Liver (tissue), 9 donors: Measurements from ENCODE around the gene MANBA. TPM values are rescaled to one million over a fixed set of nuclear protein-coding genes. Genes with fewer than 3 reads are reported as not detected.

ENCODE experiments used
- DNase-seq: peaks from one replicate; pipeline ENCODE4 v3.0.0-alpha.2; 2017; ENCODE audit warnings: low spot score
- H3K27ac ChIP-seq, 2 donors: one replicate each; pipeline ENCODE4 v1.7.0; 2013; ENCODE audit warnings: inconsistent platforms in 2 of 2, low read length in 2 of 2, control low read depth in 1 of 2, low read depth in 1 of 2, mild to moderate bottlenecking in 1 of 2
- H3K27me3 ChIP-seq, 4 donors: one replicate each; pipeline versions ENCODE4 v1.6.1 to v1.7.0; 2013; ENCODE audit warnings: low read length in 3 of 4, inconsistent platforms in 1 of 4, mild to moderate bottlenecking in 1 of 4, moderate library complexity in 1 of 4; ENCODE audit not compliant: control insufficient read depth in 4 of 4, insufficient read depth in 4 of 4
- H3K36me3 ChIP-seq, 4 donors: one replicate each; pipeline versions ENCODE4 v1.6.1 to v1.7.0; 2013; ENCODE audit warnings: low read length in 3 of 4, mild to moderate bottlenecking in 3 of 4, low read depth in 1 of 4, moderate library complexity in 1 of 4; ENCODE audit not compliant: control insufficient read depth in 4 of 4, insufficient read depth in 3 of 4
- H3K4me1 ChIP-seq, 4 donors: one replicate each; pipeline versions ENCODE4 v1.6.1 to v1.7.0; 2013; ENCODE audit warnings: low read length in 3 of 4, mild to moderate bottlenecking in 3 of 4, moderate library complexity in 1 of 4; ENCODE audit not compliant: control insufficient read depth in 4 of 4, insufficient read depth in 4 of 4
- H3K4me3 ChIP-seq, 3 donors: one replicate each; pipeline versions ENCODE4 v1.6.1 to v1.7.0; 2013; ENCODE audit warnings: low read length in 3 of 3, control low read depth in 1 of 3, low read depth in 1 of 3, mild to moderate bottlenecking in 1 of 3
- H3K9ac ChIP-seq, 2 donors: one replicate each; pipeline ENCODE4 v1.7.0; 2013; ENCODE audit warnings: low read length in 2 of 2, mild to moderate bottlenecking in 2 of 2, moderate library complexity in 2 of 2, control low read depth in 1 of 2, low read depth in 1 of 2
- H3K9me3 ChIP-seq, 4 donors: one replicate each; pipeline versions ENCODE4 v1.6.1 to v1.7.0; 2013; ENCODE audit warnings: low read length in 3 of 4; ENCODE audit not compliant: control insufficient read depth in 4 of 4
- ATF3 ChIP-seq: IDR thresholded peaks from 2 replicates; pipeline ENCODE4 v1.6.1; 2016; ENCODE audit warnings: antibody characterized with exemption
- CTCF ChIP-seq: fragments of 150-350 bp; IDR thresholded peaks from 2 replicates; pipeline ENCODE4 v1.5.1; 2017; ENCODE audit warnings: improper control_type of control experiment, low read depth, low read length; ENCODE audit not compliant: missing input control
- EGR1 ChIP-seq, 2 donors: IDR thresholded peaks; 2 replicates each; pipeline ENCODE4 v1.6.1; 2016 to 2018; ENCODE audit warnings: antibody characterized with exemption in 2 of 2, low read depth in 2 of 2
- FOXA1 ChIP-seq: IDR thresholded peaks from 2 replicates; pipeline ENCODE4 v1.6.1; 2016; ENCODE audit warnings: antibody characterized with exemption
- FOXA2 ChIP-seq: IDR thresholded peaks from 2 replicates; pipeline ENCODE4 v1.6.1; 2016; ENCODE audit warnings: antibody characterized with exemption
- GABPA ChIP-seq, 2 donors: IDR thresholded peaks in 1 of 2; conservative IDR thresholded peaks in 1 of 2; 2 replicates each; pipeline ENCODE4 v1.6.1; 2016; ENCODE audit warnings: antibody characterized with exemption in 2 of 2, mild to moderate bottlenecking in 1 of 2, moderate library complexity in 1 of 2
- HNF4A ChIP-seq, 2 donors: conservative IDR thresholded peaks; 2 replicates each; pipeline ENCODE4 v1.6.1; 2016; ENCODE audit warnings: antibody characterized with exemption in 2 of 2, mild to moderate bottlenecking in 2 of 2
- HNF4G ChIP-seq: IDR thresholded peaks from 2 replicates; pipeline ENCODE4 v1.6.1; 2016; ENCODE audit warnings: antibody characterized with exemption
- JUND ChIP-seq, 2 donors: IDR thresholded peaks; 2 replicates each; pipeline ENCODE4 v1.6.1; 2016; ENCODE audit warnings: antibody characterized with exemption in 2 of 2
- MAX ChIP-seq: IDR thresholded peaks from 2 replicates; pipeline ENCODE4 v1.6.1; 2016; ENCODE audit warnings: antibody characterized with exemption
- NR2F2 ChIP-seq: IDR thresholded peaks from 2 replicates; pipeline ENCODE4 v1.6.1; 2016; ENCODE audit warnings: antibody characterized with exemption
- RAD21 ChIP-seq, 2 donors: IDR thresholded peaks; 2 replicates each; pipeline ENCODE4 v1.6.1; 2016; ENCODE audit warnings: antibody characterized with exemption in 2 of 2, mild to moderate bottlenecking in 2 of 2
- REST ChIP-seq: IDR thresholded peaks from 2 replicates; pipeline ENCODE4 v1.6.1; 2016; ENCODE audit warnings: antibody characterized with exemption, mild to moderate bottlenecking
- RXRA ChIP-seq, 2 donors: IDR thresholded peaks; 2 replicates each; pipeline ENCODE4 v1.6.1; 2017 to 2018; ENCODE audit warnings: antibody characterized with exemption in 2 of 2, mild to moderate bottlenecking in 1 of 2
- SP1 ChIP-seq: IDR thresholded peaks from 2 replicates; pipeline ENCODE4 v1.6.1; 2018; ENCODE audit warnings: antibody characterized with exemption, mild to moderate bottlenecking
- TAF1 ChIP-seq: conservative IDR thresholded peaks from 2 replicates; pipeline ENCODE4 v1.6.1; 2016; ENCODE audit warnings: antibody characterized with exemption, mild to moderate bottlenecking
- YY1 ChIP-seq: IDR thresholded peaks from 2 replicates; pipeline ENCODE4 v1.6.1; 2016; ENCODE audit warnings: antibody characterized with exemption, mild to moderate bottlenecking
- ZBTB33 ChIP-seq: IDR thresholded peaks from 2 replicates; pipeline ENCODE4 v1.6.1; 2016; ENCODE audit warnings: antibody characterized with exemption
- WGBS: extraction: QIAGEN DNeasy Blood & Tissue Kit; methylation state at CpG from one replicate; pipeline ENCODE4 v1.1.7; 2013; 5-methylcytosine and 5-hydroxymethylcytosine counted together
- polyA plus RNA-seq, 2 donors: library from polyadenylated mRNA; stranded (reverse) in 1 of 2; unstranded in 1 of 2; fragments of 200-250 nt in 1 of 2; fragments of >200 nt in 1 of 2; fragmentation: Nextera tagmentation in 1 of 2; extraction: Ambion mirVana in 1 of 2; gene quantifications; one replicate each; pipeline versions ENCODE4 v1.2.1 to v1.2.3, GENCODE V29; 2013 to 2015
- total RNA-seq, 2 donors: library from RNA; depleted of rRNA; stranded (reverse); fragments of >200 nt; gene quantifications; one replicate each; pipeline ENCODE4 v1.2.3, GENCODE V29; 2014
- donor health status: healthy.
- donor health status: healthy.
- donor health status: healthy.
- donor health status: healthy.
- donor health status: healthy.

Gene MANBA
- total and polyA plus RNA-seq, 4 donors: 7.1 to 24.2 (median 15.5) TPM

GRCh38 chr4:102665527-102665926, 95.2 kb downstream of the MANBA start (continued):
- no peak for TF ChIP-seq RXRA (IDR thresholded peaks at IDR 0.05)
- no peak for TF ChIP-seq YY1
- no peak for TF ChIP-seq NR2F2
- no peak for TF ChIP-seq HNF4A (conservative IDR thresholded peaks at IDR 0.05)
- TF ChIP-seq EGR1 (IDR thresholded peaks at IDR 0.05; ENCODE audit: low read depth in 2 of 2): no peak

- peaks cover 4 to 20% (median 9%) of the 10 kb centered on the region in 4 donors for H3K36me3 ChIP-seq
- H3K4me3 ChIP-seq: no peak overlapping the region
- TF ChIP-seq ZBTB33: no peak
- TF ChIP-seq ATF3: no peak
- TF ChIP-seq NR2F2: no peak
- TF ChIP-seq RXRA (IDR thresholded peaks at IDR 0.05): no peak
- no peak for TF ChIP-seq MAX
- no peak for TF ChIP-seq RAD21 (IDR thresholded peaks at IDR 0.05)
- TF ChIP-seq HNF4A (conservative IDR thresholded peaks at IDR 0.05): no peak
- TF ChIP-seq FOXA2: no peak
- no peak for TF ChIP-seq YY1
- TF ChIP-seq HNF4G: no peak
- no peak for TF ChIP-seq REST
- TF ChIP-seq TAF1: no peak
- TF ChIP-seq SP1: no peak
- no peak for DNase-seq
- no peaks in the 10 kb centered on the region for H3K4me1 ChIP-seq
- H3K27ac ChIP-seq: no peak overlapping the region
- 95% methylated on average over 1 of the region's 1 CpG for WGBS
- H3K27me3 ChIP-seq: no peaks in the 10 kb centered on the region
- no peaks in the 10 kb centered on the region for H3K9me3 ChIP-seq
- no peak overlapping the region for H3K9ac ChIP-seq
These were observed 97.7 kb downstream of the MANBA start for GRCh38 chr4:102663073-102663472.

- no peak overlapping the region for H3K9ac ChIP-seq
- H3K4me1 ChIP-seq: no peaks in the 10 kb centered on the region
- H3K27ac ChIP-seq: no peak overlapping the region
- H3K9me3 ChIP-seq: no peaks in the 10 kb centered on the region
- peaks cover 0 to 6% (median under 1%) of the 10 kb centered on the region in 4 donors for H3K36me3 ChIP-seq
- no peak for DNase-seq
- 75% methylated on average over 4 of the region's 5 CpGs for WGBS
- H3K4me3 ChIP-seq: no peak overlapping the region
- H3K27me3 ChIP-seq: no peaks in the 10 kb centered on the region
- TF ChIP-seq HNF4G: no peak
- TF ChIP-seq YY1: no peak
- TF ChIP-seq RAD21 (IDR thresholded peaks at IDR 0.05): no peak
- no peak for TF ChIP-seq ATF3
- TF ChIP-seq HNF4A (conservative IDR thresholded peaks at IDR 0.05): no peak
- no peak for TF ChIP-seq MAX
- TF ChIP-seq GABPA (IDR thresholded peaks at IDR 0.05 in 1 of 2, conservative IDR thresholded peaks at IDR 0.05 in 1 of 2): no peak
- no peak for TF ChIP-seq FOXA1
- no peak for TF ChIP-seq ZBTB33
- TF ChIP-seq CTCF: no peak
- TF ChIP-seq JUND (IDR thresholded peaks at IDR 0.05): no peak
- no peak for TF ChIP-seq SP1
- no peak for TF ChIP-seq EGR1 (IDR thresholded peaks at IDR 0.05; ENCODE audit: low read depth in 2 of 2)
These were observed 103.6 kb downstream of the MANBA start for GRCh38 chr4:102657206-102657605.
